Right renal pelvis (tissue), 4 donors: ENCODE results near the gene MSN. TPM values are rescaled to one million over a fixed set of nuclear protein-coding genes. Genes with fewer than 3 reads are reported as not detected.
"Not testable (repeated sequence)": the region's sequence is repeated elsewhere in the genome, so short reads cannot be mapped to it uniquely, and the experiment has no call there.

Source experiments
- DNase-seq, 4 donors: peaks; one replicate each; pipeline ENCODE4 v3.0.0-alpha.2; 2013; ENCODE audit warnings: low read depth in 4 of 4, low spot score in 3 of 4, missing footprints in 1 of 4
- polyA plus RNA-seq, 4 donors: library from polyadenylated mRNA; unstranded; fragments of 120-200 nt; gene quantifications; one replicate each; pipeline ENCODE4 v1.2.1, GENCODE V29; 2013; ENCODE audit not compliant: insufficient read length in 4 of 4

Gene MSN
- 100 to 1,000 TPM; 233 to 262 (median 258) TPM for polyA plus RNA-seq

- DNase-seq, result no peak
Measured at GRCh38 chrX:65667503-65668376, at the start of gene MSN. MSN (plus strand) TSS chrX:65667654; CDS start chrX:65667842, 188 bp downstream.

- not testable (repeated sequence) for DNase-seq
Measured at GRCh38 chrX:65620096-65620705, 47.3 kb upstream of the MSN start.

DNA sequence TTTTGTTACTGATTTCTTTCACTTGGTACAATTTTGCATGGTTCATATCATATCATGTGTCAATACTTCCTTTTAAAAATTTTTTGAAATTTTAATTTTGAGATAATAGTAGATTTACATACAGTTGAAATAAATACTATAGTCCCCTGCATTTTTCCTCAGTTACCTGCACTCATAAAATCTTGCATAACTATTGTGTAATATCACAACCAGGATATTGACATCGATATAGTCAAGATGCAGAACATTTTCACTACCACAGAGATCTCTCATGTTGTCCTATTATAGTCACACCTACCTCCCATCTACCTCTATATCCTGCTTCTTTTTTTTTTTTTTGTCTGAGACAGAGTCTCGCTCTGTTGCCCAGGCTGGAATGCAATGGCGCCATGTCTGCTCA lies 36.7 kb upstream of the MSN start:
- no peak for DNase-seq

- DNase-seq, result no peak
Measured at GRCh38 chrX:65633826-65634225, 33.6 kb upstream of the MSN start.

DNA sequence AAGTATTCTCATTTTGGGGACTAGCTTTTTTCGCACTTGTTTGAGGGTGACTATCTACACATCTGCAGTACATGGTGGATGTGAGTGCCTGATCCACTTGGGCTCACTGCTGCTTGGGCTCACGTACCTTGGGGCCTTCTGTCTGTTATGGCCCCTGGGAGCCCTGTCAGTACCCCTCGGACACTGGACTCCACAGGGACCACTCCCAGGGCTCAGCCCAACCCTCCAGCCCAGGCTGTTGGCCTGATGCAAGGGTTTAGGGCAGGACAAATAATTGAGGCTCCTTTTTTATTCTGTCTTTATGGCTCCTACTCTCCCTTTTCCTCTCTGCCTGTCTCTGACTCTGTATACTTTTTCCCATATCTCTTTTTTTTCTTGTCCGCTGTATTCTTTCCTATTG lies 32.7 kb upstream of the MSN start:
- no peak for DNase-seq

DNA sequence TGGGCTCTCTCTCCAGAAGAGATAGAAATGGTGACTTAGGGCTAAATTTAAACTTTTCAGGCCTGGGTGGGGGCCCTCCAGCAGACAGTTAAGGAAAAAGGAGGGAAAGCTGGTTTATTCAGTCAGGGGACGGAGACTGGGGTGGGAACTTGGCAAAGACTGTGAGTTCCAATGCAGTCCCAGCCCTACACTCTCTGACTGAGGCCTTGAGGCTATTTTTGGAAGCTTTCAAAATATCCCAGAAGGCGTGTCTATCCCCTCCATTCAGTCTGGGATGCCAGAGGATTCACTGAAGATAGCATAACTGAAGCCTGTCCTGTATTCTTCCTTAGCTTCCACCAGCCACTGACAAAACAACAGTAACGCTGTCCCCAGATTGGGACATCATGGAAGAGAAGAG lies 32.1 kb upstream of the MSN start:
- DNase-seq, result no peak

DNA sequence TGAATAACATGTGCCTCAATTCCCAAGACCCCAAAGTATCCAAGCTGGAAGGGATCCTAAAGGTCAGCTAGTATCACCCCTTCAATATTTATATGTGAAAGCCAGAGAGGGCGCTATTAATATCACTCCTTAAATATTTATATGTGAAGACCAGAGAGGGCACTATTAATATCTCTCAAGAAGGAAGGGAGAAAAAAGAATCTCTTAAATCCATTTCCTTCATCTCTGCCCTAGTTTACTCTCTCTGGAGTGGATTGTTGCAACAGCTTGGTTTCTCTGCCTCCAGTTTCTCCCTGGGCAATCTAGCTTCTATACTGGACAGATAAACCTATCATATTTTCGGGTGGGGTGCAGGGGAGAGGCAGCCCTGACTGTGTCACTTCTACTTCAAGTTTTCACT lies 31.6 kb upstream of the MSN start:
- DNase-seq, result no peak

DNA sequence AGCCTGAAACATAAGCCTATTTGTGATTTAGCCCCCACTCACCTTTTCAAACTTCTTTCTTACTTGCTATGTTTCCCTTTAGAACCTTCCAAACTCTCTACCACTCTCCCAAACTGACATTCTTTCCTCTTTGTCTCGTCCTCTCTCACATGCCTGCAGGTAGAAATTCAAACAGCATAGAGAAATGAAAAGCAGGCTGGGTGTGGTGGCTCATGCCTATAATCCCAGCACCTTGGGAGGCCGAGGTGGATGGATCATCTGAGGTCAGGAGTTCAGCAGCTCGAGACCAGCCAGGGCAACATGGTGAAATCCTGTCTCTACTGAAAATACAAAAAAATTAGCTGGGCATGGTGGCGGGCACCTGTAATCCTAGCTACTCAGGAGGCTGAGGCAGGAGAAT lies 31.2 kb upstream of the MSN start:
- DNase-seq, result not testable (repeated sequence)

DNA sequence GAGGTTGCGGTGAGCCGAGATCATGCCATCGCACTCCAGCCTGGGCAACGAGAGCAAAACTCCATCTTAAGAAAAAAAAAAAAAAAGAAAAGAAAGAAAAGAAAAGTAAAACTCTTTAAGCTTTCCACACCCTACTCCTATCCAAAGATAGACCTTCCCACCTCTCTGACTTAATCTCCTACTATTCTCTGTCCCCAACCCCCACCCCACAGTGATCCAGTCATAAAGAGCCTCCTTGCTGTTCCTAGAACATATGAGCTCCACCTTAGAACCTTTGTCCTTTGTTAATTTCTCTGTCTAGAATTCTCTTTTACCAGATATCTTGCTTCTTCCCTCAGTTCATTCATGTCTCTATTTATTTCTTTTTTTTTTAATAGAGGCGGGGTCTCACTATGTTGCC lies 30.1 kb upstream of the MSN start:
- no peak for DNase-seq

GRCh38 chrX:65642914-65643491 lies 24.5 kb upstream of the MSN start:
- no peak for DNase-seq

DNA sequence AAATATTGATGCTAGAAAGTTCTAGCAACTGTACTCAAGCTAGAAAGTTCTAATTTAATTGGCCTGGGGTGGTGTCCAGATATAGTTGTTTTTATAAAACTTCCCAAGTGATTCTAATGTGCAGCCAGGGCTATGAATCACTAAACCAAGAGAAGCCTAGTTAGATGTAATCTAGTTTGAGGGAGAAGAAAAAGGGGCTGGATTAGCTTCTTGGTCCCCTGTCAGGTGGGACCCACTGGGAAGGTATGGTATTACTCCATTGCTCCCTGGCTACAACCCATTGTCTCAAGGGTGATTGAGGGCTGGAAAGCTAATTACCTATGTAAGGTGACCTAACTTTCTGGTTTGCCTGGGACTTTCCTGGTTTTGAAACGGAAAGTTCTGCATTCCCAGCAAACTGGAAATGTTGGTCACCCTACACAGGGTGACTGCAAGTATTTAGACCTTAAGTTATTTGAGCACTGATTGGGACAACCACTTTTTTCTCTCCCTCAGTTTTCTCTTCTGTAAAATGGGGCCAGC lies 23.9 kb upstream of the MSN start:
- no peak for DNase-seq

- no peak for DNase-seq
Measured at GRCh38 chrX:65644621-65645289, 22.7 kb upstream of the MSN start.

DNA sequence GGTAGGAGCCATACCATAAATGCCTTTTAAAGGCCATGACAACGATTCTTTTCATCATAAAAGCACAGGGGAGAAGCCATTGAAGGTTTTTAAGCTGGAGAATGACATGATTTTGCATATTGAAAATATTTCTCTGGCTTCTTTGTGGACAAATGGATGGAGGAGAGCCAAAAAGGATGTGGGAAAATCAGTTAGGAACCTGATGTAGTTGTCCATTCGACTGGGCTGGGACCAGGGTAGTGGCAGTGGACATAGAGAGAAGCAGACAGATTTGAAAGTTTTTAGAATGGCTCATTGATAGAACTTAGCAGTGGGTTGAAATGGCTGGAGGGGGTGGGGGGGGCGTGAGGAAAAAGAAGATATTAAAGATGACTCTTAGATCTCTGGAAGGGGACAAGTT lies 19.7 kb upstream of the MSN start:
- DNase-seq, result no peak

GRCh38 chrX:65652098-65652497 lies 15.4 kb upstream of the MSN start:
- DNase-seq, result no peak

DNA sequence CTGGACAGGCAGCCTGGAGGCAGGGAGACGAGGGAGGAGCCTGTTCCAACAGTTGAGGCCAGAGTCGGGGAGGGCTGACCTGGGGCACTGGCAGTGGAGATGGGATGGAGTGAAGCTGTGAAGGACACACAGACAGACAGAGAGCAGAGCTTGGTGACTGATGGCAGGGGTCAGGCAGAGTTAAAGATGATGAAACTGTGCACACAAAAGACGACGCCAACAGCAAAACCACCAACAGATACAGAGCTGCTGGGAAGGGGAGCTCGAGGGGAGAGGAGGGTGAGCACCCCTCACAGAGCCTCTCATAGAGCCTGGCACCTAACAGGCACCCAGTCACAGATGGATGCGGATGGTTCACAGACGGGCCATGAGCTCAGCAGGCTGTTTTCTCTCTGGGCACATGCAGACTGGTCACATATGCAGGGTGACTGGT lies 10.4 kb upstream of the MSN start:
- DNase-seq, result not testable (repeated sequence)

DNA sequence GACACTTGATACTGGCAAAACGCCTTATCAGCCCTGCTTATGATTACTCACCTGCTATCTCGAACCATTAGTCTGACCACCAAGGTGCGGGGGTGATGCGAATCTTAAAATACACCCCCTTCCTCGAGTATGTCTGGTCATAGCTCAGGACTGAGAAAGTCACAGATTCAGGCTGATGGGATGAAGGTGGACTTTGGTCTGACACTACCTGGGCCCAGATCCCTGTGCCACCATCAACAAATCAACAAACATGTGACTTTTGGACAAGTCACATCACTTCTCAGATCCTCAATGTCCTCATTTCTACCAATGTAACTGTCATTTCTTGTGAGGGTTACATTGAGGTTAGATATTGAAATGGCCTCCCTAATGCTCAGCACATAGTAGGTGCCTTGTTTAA lies 9.8 kb upstream of the MSN start:
- no peak for DNase-seq

- DNase-seq, result no peak
Measured at GRCh38 chrX:65658229-65658628, 9.2 kb upstream of the MSN start.

DNA sequence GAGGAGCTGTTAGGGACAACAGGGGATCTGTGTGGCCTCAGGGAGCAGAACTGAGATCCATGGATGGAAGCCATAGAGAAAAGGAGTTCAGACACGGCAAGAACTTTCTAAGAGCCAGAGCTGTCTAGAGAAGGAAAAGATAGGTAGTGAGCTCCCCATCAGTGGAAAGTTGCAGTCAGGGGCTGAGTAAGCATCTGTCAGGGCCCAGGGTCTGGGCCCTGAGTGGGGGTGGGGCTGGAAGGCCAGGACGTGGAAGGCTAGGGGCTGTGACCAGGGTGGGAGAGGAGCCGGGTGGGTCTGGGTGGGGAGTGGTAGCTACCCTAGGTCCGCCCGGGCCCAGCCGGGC lies 324 bp upstream of the MSN start:
- DNase-seq, result no peak

GRCh38 chrX:65668377-65669310 lies 1.2 kb downstream of the MSN start:
- no peak for DNase-seq

- no peak for DNase-seq
Measured at GRCh38 chrX:65671286-65671685, 3.8 kb downstream of the MSN start.
